GM19328 (cell line): ENCODE results near the gene ZNF597.
A peak's percentile ranks its signal among the peaks of the same experiment; 100 is the strongest.

Experiments used
- ATAC-seq: cut with Tn5 transposase; IDR thresholded peaks from one replicate; pipeline ENCODE4 v1.9.1; 2021; ENCODE audit warnings: mild to moderate bottlenecking, moderate library complexity; ENCODE audit not compliant: unreplicated experiment

ZNF597 gene, protein sequence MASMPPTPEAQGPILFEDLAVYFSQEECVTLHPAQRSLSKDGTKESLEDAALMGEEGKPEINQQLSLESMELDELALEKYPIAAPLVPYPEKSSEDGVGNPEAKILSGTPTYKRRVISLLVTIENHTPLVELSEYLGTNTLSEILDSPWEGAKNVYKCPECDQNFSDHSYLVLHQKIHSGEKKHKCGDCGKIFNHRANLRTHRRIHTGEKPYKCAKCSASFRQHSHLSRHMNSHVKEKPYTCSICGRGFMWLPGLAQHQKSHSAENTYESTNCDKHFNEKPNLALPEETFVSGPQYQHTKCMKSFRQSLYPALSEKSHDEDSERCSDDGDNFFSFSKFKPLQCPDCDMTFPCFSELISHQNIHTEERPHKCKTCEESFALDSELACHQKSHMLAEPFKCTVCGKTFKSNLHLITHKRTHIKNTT

GRCh38 chr16:3443108-3444031 lies at the start of gene ZNF597, which contains the start of gene NAA60:
TSS of gene ZNF597 (minus strand) at chr16:3443504. CDS start at chr16:3443153, 351 bp downstream.
TSS of gene NAA60 (plus strand) at chr16:3443680. CDS start at chr16:3476228, 32,548 bp downstream.
- peak; percentile 84 for ATAC-seq

DNA sequence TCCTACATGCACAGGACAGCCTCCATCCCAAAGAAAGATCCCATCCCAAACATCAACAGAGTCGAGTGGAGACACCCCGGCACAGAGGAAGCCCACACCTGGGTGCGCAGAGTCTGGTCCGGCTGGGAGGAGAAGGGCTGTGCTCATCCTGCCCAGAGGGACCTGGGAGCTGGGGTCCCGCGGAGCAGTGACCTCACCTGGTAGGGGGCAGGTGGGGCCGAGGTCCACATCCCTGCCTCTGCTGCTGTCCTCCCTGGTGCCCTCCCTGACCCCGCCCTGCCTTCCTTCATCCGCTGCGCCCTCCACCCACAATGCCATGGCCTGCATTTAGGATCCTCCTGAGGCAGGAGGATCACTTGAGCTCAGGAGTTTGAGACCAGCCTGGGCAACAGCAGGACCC lies 49.1 kb upstream of the ZNF597 start:
- no peak for ATAC-seq

GRCh38 chr16:3490911-3491629 lies 47.8 kb upstream of the ZNF597 start:
- ATAC-seq = no peak

DNA sequence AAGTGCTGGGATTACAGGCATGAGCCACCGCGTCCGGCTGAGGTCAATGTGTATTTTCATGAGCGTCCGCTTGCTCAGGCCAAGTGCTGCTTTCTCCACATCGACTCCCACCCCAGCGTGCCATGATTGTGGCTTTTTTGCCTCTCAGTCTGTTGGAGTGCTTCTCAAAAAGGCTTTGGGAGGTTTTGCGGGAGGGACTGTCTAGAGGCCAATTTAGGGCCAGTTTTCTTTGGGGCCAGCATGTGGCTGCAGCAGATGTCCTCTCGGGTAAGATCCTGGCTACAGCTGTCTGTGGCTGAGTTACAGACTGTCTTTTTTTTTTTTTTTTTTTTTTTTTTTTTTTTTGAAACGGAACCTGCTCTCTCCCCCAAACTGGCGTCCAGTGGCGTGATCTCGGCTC lies 45.5 kb upstream of the ZNF597 start:
- ATAC-seq = no peak

- no peak for ATAC-seq
Observed at GRCh38 chr16:3487521-3488410, 44.5 kb upstream of the ZNF597 start.

GRCh38 chr16:3486506-3487215 lies 43.4 kb upstream of the ZNF597 start:
- no peak for ATAC-seq

GRCh38 chr16:3485821-3486505 lies 42.7 kb upstream of the ZNF597 start:
- no peak for ATAC-seq

DNA sequence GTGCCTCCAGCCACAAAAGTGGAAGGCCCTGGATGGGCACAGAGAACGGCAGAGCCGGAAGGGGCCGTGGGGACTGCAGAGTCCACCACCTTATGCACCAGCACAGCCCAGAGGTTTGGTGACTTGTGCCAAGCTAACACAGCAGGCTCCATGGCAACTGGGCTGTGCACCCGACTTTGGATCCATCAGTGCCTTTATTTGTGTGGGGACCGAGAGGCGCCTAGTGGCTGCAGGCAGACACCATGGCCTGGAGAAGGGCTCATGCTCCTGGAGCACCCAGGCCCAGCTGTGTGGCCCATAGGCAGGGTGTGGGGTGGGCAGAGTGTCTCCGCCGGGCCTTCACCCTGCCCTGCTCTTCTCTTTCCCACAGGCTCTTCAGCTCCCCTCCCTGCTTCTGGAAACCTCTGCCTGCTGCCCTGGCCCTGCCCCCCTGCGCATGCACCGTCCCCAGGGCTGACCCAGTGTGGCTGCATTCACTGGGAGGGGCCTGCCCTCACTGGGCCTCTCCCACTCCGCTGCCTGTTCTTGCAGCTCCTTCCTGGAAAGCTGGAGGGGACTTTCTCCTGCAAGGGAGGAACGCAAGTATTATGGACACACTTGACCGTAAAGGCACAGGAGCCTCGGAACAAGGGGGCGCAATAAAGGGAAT lies 41.9 kb upstream of the ZNF597 start:
- ATAC-seq = no peak

GRCh38 chr16:3484318-3485096 lies 41.2 kb upstream of the ZNF597 start:
- ATAC-seq = no peak

DNA sequence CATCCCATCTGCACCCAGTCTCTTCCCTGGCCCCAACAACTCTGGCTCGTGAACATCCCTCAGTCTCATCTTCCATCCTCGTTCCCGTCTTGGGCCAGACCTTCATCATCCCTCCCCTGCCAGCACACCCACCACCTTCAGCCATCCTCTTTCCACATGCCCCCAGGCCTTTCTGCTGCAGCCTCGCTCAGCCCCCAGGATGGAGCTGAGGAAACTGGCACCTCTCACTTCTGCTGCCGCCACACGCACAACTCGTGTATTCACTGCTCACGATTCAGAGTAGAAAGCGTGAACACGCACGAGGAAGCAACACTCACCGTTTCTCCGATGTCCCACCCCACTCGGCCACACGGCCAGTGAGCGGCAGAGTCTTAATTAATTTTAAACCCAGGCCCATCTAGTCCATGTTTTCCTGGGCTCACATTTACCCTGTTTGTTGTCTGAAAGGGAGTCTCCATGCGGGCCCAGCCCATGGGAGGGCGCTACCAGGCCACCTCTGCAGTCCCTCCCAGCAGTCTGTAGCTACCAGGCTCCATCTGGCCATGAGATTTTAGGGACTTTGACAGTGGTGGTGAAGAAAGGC lies 39.4 kb upstream of the ZNF597 start:
- ATAC-seq = no peak

DNA sequence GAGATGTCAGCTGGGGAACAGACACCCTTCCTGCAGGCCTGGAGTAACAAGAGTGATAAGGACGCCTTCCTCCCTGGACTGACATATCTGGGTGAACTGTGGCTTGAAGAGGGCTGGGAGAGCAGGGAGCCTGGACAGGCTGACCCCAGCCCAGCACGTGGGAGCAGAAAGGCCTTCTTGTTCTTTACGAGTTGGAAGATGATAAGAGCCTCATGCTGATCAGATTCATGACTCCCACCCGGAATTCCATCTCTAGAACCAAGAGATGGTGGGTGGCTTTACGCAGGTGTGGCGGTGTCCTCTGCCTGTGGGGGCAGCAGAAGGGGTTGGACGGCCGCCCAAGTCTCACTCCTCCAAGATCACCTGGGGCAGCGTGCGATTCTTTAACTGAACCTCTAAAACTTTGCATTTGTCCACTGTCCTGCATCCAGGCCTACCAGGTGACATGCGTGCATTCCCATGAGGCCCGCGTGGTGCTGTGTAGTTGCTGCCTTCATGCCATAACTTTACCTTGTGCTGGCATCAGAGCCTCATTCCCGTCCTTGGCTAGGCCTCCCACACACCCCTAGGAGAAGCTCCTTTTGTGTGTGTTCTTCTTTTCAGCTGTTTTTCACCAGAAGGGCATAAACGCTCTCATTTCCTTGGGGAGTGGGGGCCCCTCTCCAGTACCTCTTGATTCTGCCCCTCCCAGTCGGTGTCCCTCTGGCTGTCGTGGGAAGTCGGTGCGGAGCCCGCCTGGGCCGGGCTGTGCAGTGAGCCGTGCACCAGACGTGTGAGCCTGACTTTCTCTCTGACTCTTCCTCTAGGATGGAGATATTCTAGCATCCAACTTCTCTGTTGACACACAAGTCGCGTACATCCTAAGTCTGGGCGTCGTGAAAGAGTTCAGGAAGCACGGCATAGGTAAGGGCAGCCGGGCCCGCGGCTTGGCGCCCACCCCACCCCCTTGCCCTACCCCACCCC lies 38.7 kb upstream of the ZNF597 start:
- no peak for ATAC-seq

DNA sequence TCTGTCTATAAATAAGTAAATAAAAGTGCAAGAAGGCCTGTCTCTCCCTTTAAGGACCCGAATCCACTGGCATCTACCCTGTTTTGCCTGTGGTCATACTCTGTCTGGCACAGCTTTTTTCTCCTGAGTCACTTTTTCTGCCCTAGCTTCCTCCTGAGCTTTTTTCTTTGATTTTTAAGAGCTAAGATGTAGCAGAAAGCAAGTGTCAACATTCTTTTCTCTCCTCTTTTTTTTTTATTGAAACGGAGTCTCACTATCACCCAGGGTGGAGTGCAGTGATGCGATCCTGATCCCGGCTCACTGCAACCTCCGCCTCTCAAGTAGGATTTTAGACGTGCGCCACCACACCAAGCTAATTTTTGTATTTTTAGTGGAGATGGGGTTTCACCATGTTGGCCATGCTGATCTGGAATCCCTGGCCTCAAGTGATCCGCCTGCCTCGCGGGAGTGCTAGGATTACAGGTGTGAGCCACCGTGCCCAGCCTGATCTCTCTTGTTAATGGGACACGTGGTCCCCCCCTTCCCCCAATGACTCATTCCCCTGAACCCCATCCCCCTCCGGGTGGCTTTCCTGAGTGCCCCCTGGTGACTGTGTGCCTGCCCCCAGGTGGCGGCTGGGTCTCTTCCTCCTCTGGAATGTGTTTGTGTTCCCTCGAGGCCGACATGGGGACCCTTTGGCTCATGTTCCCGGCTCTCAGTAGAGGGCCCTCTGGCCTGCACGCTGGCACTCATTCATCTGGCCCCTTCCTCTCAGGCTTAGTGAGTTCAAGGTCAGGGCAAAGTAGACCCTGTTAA lies 37.8 kb upstream of the ZNF597 start:
- no peak for ATAC-seq

DNA sequence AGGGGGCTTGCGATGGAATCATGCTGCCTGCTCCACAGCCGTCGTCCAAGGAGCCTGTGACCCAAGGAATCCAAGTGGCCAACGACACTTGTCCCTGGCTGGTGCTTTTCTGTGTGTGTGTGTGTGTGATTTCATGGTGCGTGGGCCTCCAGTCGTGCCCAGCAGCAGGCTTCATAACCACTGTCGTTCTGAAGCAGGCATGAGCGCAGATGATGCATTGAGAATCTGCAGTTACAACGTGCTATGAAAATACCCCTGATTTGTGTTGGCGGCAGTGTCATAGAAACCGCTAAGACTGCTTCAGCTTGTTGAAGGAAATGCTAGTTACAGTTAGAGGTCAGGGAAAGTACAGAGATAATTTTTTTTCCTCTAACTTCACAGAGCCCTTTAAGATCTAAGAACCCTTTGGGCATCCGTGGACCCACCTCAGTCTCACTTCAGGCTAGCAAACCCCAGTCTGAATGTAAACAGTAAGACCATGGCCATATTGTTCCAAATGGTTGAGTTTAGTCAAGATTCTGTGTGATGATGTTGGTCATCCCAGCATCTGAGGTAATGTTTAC lies 36.4 kb upstream of the ZNF597 start:
- ATAC-seq = no peak

DNA sequence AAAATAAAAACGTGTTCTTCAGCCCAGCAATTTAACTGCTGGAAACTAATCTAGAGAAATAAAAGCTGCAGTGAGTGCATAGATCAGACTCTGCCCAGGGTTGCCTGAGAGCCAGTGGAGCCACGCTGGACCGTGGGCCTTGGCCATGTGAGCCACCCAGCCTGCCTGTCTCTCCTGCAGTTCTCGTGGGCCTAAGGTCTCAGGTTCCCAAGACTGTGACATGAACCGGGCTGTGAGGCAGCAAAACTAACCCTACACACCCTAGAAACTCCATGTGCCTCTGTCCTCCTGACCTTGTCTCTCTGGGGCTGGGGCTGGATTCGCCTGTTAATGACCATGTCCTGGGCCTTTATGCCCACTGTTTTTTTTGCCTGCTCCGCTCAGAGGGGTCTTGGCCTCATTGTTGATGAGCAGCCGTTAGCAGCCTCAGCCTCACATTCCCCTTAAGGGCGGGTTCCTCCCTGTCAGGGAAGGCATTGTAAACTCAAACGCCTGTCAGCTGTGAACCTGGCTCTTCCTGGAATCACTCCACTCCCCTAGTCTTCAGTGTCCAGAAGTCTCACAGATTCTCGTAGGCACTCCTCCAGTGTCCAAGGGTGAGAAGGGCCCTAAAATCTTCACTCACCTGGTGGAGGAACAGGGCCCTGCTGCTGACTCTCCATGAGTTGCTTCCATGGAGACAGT lies 35.1 kb upstream of the ZNF597 start:
- ATAC-seq = no peak
